KMS-11 (cell line): ENCODE results near the gene SPATS2.
"Not testable (repeated sequence)": the region's sequence is repeated elsewhere in the genome, so short reads cannot be mapped to it uniquely, and the experiment has no call there.

ENCODE experiments used
- H2AFZ ChIP-seq: fragments of 200-600 bp; sonication (generic); 2 replicates; pipeline ENCODE4 v1.6.1; 2016; ENCODE audit warnings: antibody characterized with exemption, mixed run types, low read depth
- H3K27ac ChIP-seq: fragments of 200-600 bp; sonication (generic); 2 replicates; pipeline ENCODE4 v1.6.1; 2016; ENCODE audit warnings: mild to moderate bottlenecking, mixed run types
- H3K27me3 ChIP-seq: fragments of 200-600 bp; sonication (generic); 2 replicates; pipeline ENCODE4 v1.6.1; 2017; ENCODE audit warnings: mild to moderate bottlenecking, low read depth, mixed run types, moderate library complexity; ENCODE audit not compliant: insufficient read depth
- H3K36me3 ChIP-seq: fragments of 200-600 bp; sonication (generic); 2 replicates; pipeline ENCODE4 v1.6.1; 2017; ENCODE audit warnings: mild to moderate bottlenecking, mixed run types; ENCODE audit not compliant: insufficient read depth
- H3K4me1 ChIP-seq: fragments of 200-600 bp; sonication (generic); 2 replicates; pipeline ENCODE4 v1.6.1; 2016; ENCODE audit warnings: mild to moderate bottlenecking, low read depth, mixed run types; ENCODE audit not compliant: poor library complexity, severe bottlenecking
- H3K4me2 ChIP-seq: fragments of 200-600 bp; sonication (generic); 2 replicates; pipeline ENCODE4 v1.7.0; 2016; ENCODE audit warnings: mild to moderate bottlenecking, mixed run types
- H3K4me3 ChIP-seq: fragments of 200-600 bp; sonication (generic); IDR thresholded peaks from 2 replicates; pipeline ENCODE4 v1.6.1; 2017; ENCODE audit warnings: low read depth, low read length, mixed read lengths; ENCODE audit not compliant: insufficient read depth
- H3K79me2 ChIP-seq: fragments of 200-600 bp; sonication (generic); 2 replicates; pipeline ENCODE4 v1.6.1; 2016; ENCODE audit warnings: low read depth, mixed run types; ENCODE audit not compliant: insufficient read depth
- H3K9ac ChIP-seq: fragments of 200-600 bp; sonication (generic); 2 replicates; pipeline ENCODE4 v1.6.1; 2016; ENCODE audit warnings: mild to moderate bottlenecking, mixed run types
- H4K20me1 ChIP-seq: fragments of 200-600 bp; sonication (generic); 2 replicates; pipeline ENCODE4 v1.6.1; 2016; ENCODE audit warnings: mild to moderate bottlenecking, mixed run types; ENCODE audit not compliant: insufficient read depth
- TF ChIP-seq, protein P1 (sequence below): fragments of 200-600 bp; sonication (generic); conservative IDR thresholded peaks from 2 replicates; pipeline ENCODE4 v1.6.1; 2017; ENCODE audit warnings: low read depth, mild to moderate bottlenecking, antibody characterized with exemption, low read length, moderate library complexity, mixed read lengths

SPATS2 gene

DNA sequence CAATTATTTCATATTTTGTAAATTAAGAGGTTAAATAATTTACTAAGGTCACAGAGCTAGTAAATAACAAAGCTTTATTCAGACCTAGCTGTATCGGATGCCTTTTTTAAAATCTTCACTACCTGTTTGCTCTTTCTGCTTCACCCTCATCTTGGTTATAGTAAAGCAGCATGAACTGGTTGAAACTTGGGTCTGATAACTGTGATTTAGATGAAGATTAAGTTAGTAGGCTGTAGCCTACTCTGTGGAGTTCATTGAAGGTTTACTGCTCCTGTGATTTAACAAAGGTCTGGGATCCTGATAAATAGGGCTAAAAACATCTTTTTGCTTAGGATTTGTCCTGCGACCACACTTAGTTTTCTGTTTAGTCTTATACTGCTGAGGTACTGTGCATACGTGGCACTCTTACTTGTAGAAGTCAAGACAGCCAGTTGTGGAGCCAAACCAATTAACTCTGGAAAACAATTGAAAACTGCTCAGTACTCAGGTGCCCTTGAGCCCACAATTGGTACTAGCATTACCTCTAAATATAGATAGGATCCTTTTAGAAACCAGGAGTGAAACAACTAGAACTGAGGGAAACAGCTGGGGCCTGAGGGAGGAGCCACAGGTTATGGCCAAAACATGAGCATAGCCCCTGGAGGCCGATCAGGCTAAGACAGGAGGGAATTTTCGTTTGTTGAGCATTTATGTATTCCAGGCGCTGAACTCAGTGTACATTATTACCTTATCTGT, 2.3 kb downstream of the SPATS2 start:
- H3K9ac ChIP-seq = peak overlapping the region; percentile 93
- H3K27me3 ChIP-seq = no peaks in the 10 kb centered on the region
- peaks cover 9% of the 10 kb centered on the region; the same call in 1 of the 2 replicates for H4K20me1 ChIP-seq
- H3K4me1 ChIP-seq = peaks cover 67% of the 10 kb centered on the region
- H3K27ac ChIP-seq = peak overlapping the region; percentile 81
- peak overlapping the region; percentile 27 for H3K4me3 ChIP-seq
- H3K36me3 ChIP-seq = no peaks in the 10 kb centered on the region
- H2AFZ ChIP-seq = no peak overlapping the region
- H3K4me2 ChIP-seq = peak overlapping the region; percentile 69
- H3K79me2 ChIP-seq = peaks cover 79% of the 10 kb centered on the region
- TF ChIP-seq, protein P1, sequence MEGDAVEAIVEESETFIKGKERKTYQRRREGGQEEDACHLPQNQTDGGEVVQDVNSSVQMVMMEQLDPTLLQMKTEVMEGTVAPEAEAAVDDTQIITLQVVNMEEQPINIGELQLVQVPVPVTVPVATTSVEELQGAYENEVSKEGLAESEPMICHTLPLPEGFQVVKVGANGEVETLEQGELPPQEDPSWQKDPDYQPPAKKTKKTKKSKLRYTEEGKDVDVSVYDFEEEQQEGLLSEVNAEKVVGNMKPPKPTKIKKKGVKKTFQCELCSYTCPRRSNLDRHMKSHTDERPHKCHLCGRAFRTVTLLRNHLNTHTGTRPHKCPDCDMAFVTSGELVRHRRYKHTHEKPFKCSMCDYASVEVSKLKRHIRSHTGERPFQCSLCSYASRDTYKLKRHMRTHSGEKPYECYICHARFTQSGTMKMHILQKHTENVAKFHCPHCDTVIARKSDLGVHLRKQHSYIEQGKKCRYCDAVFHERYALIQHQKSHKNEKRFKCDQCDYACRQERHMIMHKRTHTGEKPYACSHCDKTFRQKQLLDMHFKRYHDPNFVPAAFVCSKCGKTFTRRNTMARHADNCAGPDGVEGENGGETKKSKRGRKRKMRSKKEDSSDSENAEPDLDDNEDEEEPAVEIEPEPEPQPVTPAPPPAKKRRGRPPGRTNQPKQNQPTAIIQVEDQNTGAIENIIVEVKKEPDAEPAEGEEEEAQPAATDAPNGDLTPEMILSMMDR = peak; percentile 62

DNA sequence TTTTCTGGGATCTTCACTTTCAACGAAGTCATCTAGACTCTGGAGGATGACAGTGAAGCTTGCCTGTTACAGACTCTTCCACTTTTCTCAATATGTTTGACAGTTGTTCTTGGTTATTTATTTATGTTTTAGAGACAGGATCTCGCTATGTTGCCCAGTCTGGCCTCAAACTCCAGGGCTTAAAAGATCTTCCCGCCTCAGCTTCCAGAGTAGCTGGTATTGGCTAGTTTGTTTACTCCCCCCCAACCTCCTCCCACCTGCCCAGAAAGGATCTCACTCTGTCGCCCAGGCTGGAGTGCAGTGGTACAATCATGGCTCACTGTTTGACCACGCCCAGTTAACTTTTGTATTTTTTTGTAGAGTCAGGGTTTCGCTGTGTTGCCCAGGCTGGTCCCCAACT, 3.3 kb downstream of the SPATS2 start:
- Histone ChIP-seq H2AFZ (no peak overlapping the region), H3K27me3 (no peaks in the 10 kb centered on the region), H3K36me3 (no peaks in the 10 kb centered on the region), H3K4me1 (peaks cover 67% of the 10 kb centered on the region), H3K4me2 (peak overlapping the region; percentile 69), H3K9ac (no peak overlapping the region), H4K20me1 (peaks cover 13% of the 10 kb centered on the region), H3K27ac (peak overlapping the region; percentile 81; the same call in 1 of the 2 replicates), H3K79me2 (peaks cover 79% of the 10 kb centered on the region), H3K4me3 (no peak overlapping the region)
- TF ChIP-seq, protein P1 = no peak

DNA sequence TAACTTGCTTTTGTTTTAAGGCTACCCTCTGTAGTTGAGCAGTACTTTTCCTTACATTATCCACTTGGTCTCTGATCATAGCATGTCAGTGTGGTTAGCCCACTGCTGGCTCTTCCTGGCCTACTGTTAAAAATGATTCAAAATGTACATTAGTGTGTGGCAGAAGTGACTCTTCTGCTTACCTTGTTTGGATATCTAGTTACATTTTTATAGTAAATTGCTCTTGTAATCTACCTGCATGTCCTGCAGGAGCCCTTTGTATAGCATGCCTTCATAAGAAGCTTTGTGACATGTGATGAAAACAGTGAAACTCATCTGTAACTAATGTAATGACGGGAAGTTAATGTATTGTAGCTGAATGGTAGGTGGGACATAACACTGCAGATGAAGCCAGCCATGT, 8.1 kb downstream of the SPATS2 start:
- Histone ChIP-seq H3K79me2 (peaks cover 98% of the 10 kb centered on the region), H2AFZ (no peak overlapping the region), H3K36me3 (no peaks in the 10 kb centered on the region), H3K4me3 (no peak overlapping the region), H3K27ac (peak overlapping the region; percentile 20; the same call in 1 of the 2 replicates), H4K20me1 (peaks cover 15% of the 10 kb centered on the region), H3K4me1 (peaks cover 45% of the 10 kb centered on the region), H3K27me3 (no peaks in the 10 kb centered on the region), H3K9ac (no peak overlapping the region), H3K4me2 (no peak overlapping the region)
- TF ChIP-seq, protein P1 = no peak

DNA sequence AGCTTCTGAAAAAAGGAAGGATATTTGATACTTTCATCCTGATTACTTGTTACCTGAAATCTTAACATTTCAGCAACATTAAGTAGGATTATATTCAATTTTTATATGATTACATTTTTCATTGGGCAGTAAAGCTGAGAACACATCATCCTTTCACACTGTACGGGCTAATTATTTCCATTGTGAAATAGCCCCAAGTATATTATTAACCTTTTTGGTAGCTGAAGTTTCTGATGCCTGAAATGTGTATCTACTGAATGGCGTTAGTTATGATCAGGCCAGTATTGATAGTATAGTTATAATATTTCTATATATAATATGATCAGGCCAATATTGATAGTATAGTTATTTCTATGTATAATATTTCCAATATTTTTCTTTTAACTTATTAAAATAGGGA, 10.1 kb downstream of the SPATS2 start:
- Histone ChIP-seq H3K36me3 (no peaks in the 10 kb centered on the region), H2AFZ (no peak overlapping the region), H3K9ac (no peak overlapping the region), H3K4me1 (peaks cover 26% of the 10 kb centered on the region), H3K4me3 (no peak overlapping the region), H3K4me2 (no peak overlapping the region), H3K27ac (no peak overlapping the region), H3K27me3 (no peaks in the 10 kb centered on the region), H4K20me1 (peaks cover 25% of the 10 kb centered on the region), H3K79me2 (peaks cover 96% of the 10 kb centered on the region)
- TF ChIP-seq, protein P1 = no peak

DNA sequence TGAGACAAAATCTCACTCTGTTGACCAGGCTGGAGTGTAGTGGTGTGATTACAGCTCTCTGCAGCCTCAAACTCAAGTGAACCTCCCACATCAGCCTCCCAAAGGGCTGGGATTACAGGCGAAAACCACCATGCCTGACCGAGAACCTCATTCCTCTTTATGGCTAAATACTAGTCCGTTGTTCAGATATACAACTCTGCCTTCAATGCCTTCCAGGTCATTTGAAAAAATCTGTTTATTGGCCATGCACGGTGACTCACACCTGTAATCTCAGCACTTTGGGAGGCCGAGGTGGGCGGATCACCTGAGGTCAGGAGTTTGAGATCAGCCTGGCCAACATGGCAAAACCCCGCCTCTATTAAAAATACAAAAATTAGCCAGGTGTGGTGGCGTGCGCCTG, 12.9 kb downstream of the SPATS2 start:
- H3K4me3 ChIP-seq, H3K27ac ChIP-seq, H3K4me1 ChIP-seq, H3K9ac ChIP-seq, H3K4me2 ChIP-seq, H3K27me3 ChIP-seq, H3K36me3 ChIP-seq, H2AFZ ChIP-seq: not testable (repeated sequence)
- peaks cover 97% of the 10 kb centered on the region for H3K79me2 ChIP-seq
- peaks cover 28% of the 10 kb centered on the region for H4K20me1 ChIP-seq
